Right ventricle myocardium superior (tissue), 1 donor: ENCODE measurements around the gene ANKRD34A. TPM values are rescaled to one million over a fixed set of nuclear protein-coding genes. Genes with fewer than 3 reads are reported as not detected.

Experiments used
- ATAC-seq: fragments of 200-7000 bp; cut with Tn5 transposase; one replicate; pipeline ENCODE4 v1.9.1; 2020; ENCODE audit warnings: mild to moderate bottlenecking; ENCODE audit not compliant: poor library complexity
- DNase-seq: peaks from one replicate; pipeline ENCODE4 v3.0.0-alpha.2; 2020
- intact Hi-C: fragments of 100-400 bp; cut with DNase I; formaldehyde crosslinking; loops from one replicate; pipeline ENCODE4 v1.11.2; 2022
- total RNA-seq: library from RNA; stranded (reverse); fragmentation: NEBNext Ultra II Directional; extraction: Animal tissue kit (Norgen Biotek cat#: 25700); gene quantifications from one replicate; pipeline ENCODE4 v1.2.1, GENCODE V29; 2021
- donor health status: DM: no; HTN: yes; CAD: no; lungs with severe emphysema.

Gene ANKRD34A
- total RNA-seq, 1 donor from 2014 or later = 0.59 TPM

- no peak for ATAC-seq
- intact Hi-C loops = loop anchor here (10.0 kb wide), 1 partner anchor 64 kb away; the partner anchor contains the start of genes ITGA10 and PEX11B
- DNase-seq = no peak
These were observed 14.1 kb upstream of the ANKRD34A start for GRCh38 chr1:145978471-145978853.

GRCh38 chr1:145977486-145978470 is 13.4 kb upstream of the ANKRD34A start:
- DNase-seq = peak; percentile 74
- ATAC-seq = peak; percentile 39

GRCh38 chr1:145977016-145977415 is 12.6 kb upstream of the ANKRD34A start:
- DNase-seq = no peak
- intact Hi-C loops = loop anchor here (2.0 to 10.0 kb wide), 2 partner anchors 32 to 62 kb away; partner anchors contain the start of genes ITGA10 and PEX11B
- ATAC-seq = no peak

More at GRCh38 chr1:145977486-145978470, 13.4 kb upstream of the ANKRD34A start:
- intact Hi-C loops = loop anchor here (2.0 to 10.0 kb wide), 2 partner anchors 31 to 63 kb away; partner anchors contain the start of genes ITGA10 and PEX11B

GRCh38 chr1:145975216-145975615 is 10.8 kb upstream of the ANKRD34A start:
- intact Hi-C loops = loop anchor here (10.0 kb wide), 1 partner anchor 60 kb away; the partner anchor contains the start of genes ITGA10 and PEX11B
- ATAC-seq (no peak), DNase-seq (no peak)

- intact Hi-C loops = loop anchor here (10.0 kb wide), 1 partner anchor 60 kb away; the partner anchor contains the start of genes ITGA10 and PEX11B
- no peak for DNase-seq
- ATAC-seq = no peak
These were observed 10.3 kb upstream of the ANKRD34A start for GRCh38 chr1:145974721-145975120.

GRCh38 chr1:145972580-145972979 is 8.2 kb upstream of the ANKRD34A start:
- intact Hi-C loops = loop anchor here (10.0 kb wide), 1 partner anchor 58 kb away; the partner anchor contains the start of genes ITGA10 and PEX11B

GRCh38 chr1:145967288-145967687 is 2.9 kb upstream of the ANKRD34A start:
- no peak for ATAC-seq
- intact Hi-C loops = no loop called here
- DNase-seq = no peak

More at GRCh38 chr1:145972580-145972979, 8.2 kb upstream of the ANKRD34A start:
- ATAC-seq (no peak), DNase-seq (no peak)

- DNase-seq (no peak), ATAC-seq (no peak)
- intact Hi-C loops = no loop called here
These were observed 857 bp upstream of the ANKRD34A start for GRCh38 chr1:145965119-145965744.

- intact Hi-C loops = no loop called here
- ATAC-seq = no peak
- no peak for DNase-seq
These were observed 933 bp downstream of the ANKRD34A start for GRCh38 chr1:145963265-145964019.

- intact Hi-C loops = no loop called here
- ATAC-seq (no peak), DNase-seq (peak; percentile 62)
These were observed 1.9 kb downstream of the ANKRD34A start for GRCh38 chr1:145962157-145963102.

- intact Hi-C loops = no loop called here
- DNase-seq = peak; percentile 69
These were observed 2.8 kb downstream of the ANKRD34A start for GRCh38 chr1:145961425-145962156.

GRCh38 chr1:145961109-145961424 is 3.3 kb downstream of the ANKRD34A start:
- no peak for ATAC-seq
- no peak for DNase-seq
- intact Hi-C loops = no loop called here

More at GRCh38 chr1:145961425-145962156, 2.8 kb downstream of the ANKRD34A start:
- no peak for ATAC-seq

GRCh38 chr1:145960468-145961108 is 3.8 kb downstream of the ANKRD34A start:
- intact Hi-C loops = no loop called here
- peak; percentile 89 for DNase-seq
- ATAC-seq = peak; percentile 54

GRCh38 chr1:145959957-145960467 is 4.4 kb downstream of the ANKRD34A start:
- ATAC-seq (no peak), DNase-seq (no peak)
- intact Hi-C loops = no loop called here

GRCh38 chr1:145959333-145959732 is 5.0 kb downstream of the ANKRD34A start:
- intact Hi-C loops = no loop called here
- ATAC-seq (no peak), DNase-seq (no peak)

- ATAC-seq (no peak), DNase-seq (no peak)
- intact Hi-C loops = no loop called here
These were observed 5.6 kb downstream of the ANKRD34A start for GRCh38 chr1:145958734-145959133.
